GM23338 (cell line): ENCODE measurements around the gene DCST1. TPM values are rescaled to one million over a fixed set of nuclear protein-coding genes. Genes with fewer than 3 reads are reported as not detected.

Experiments used
- ATAC-seq: fragments of 200-7000 bp; cut with Tn5 transposase; 3 replicates; pipeline ENCODE4 v1.9.1; 2020
- DNase-seq: peaks from one replicate; pipeline ENCODE4 v3.0.0-alpha.2; 2015; ENCODE audit warnings: low spot score
- H2AFZ ChIP-seq: fragments of 200-600 bp; sonication (generic); 2 replicates; pipeline ENCODE4 v1.8.0; 2016; ENCODE audit warnings: antibody characterized with exemption, mild to moderate bottlenecking, moderate library complexity
- H3F3A ChIP-seq: fragments of 200-600 bp; sonication (generic); replicated peaks from 2 replicates; pipeline ENCODE4 v1.8.0; 2017; ENCODE audit warnings: antibody characterized with exemption, mixed run types, low read depth
- H3K27ac ChIP-seq: fragments of 200-600 bp; sonication (generic); 2 replicates; pipeline ENCODE4 v1.6.1; 2016; ENCODE audit warnings: low read depth
- H3K27me3 ChIP-seq: fragments of 200-600 bp; sonication (generic); 2 replicates; pipeline ENCODE4 v1.8.0; 2016; ENCODE audit warnings: mild to moderate bottlenecking, mixed run types, moderate library complexity; ENCODE audit not compliant: insufficient read depth
- H3K36me3 ChIP-seq: fragments of 200-600 bp; sonication (generic); 2 replicates; pipeline ENCODE4 v1.8.0; 2016; ENCODE audit warnings: mild to moderate bottlenecking; ENCODE audit not compliant: insufficient read depth
- H3K4me1 ChIP-seq: fragments of 200-600 bp; sonication (generic); 2 replicates; pipeline ENCODE4 v1.8.0; 2016; ENCODE audit warnings: mild to moderate bottlenecking, moderate library complexity; ENCODE audit not compliant: insufficient read depth
- H3K4me2 ChIP-seq: fragments of 200-600 bp; sonication (generic); 2 replicates; pipeline ENCODE4 v1.7.1; 2017; ENCODE audit warnings: mixed run types
- H3K4me3 ChIP-seq: fragments of 200-600 bp; sonication (generic); 2 replicates; pipeline ENCODE4 v1.6.1; 2016; ENCODE audit warnings: mixed run types
- H3K79me2 ChIP-seq: fragments of 200-600 bp; sonication (generic); replicated peaks from 2 replicates; pipeline ENCODE4 v1.8.0; 2017; ENCODE audit warnings: mild to moderate bottlenecking; ENCODE audit not compliant: insufficient read depth
- H3K9me2 ChIP-seq: fragments of 200-600 bp; sonication (generic); 2 replicates; pipeline ENCODE4 v1.8.0; 2017; ENCODE audit not compliant: insufficient read depth
- H4K20me1 ChIP-seq: fragments of 200-600 bp; sonication (generic); replicated peaks from 2 replicates; pipeline ENCODE4 v1.8.0; 2017; ENCODE audit warnings: mild to moderate bottlenecking; ENCODE audit not compliant: insufficient read depth
- H3K27ac Mint-ChIP-seq: 2 replicates; pipeline ENCODE4 v1.8.0; 2020; ENCODE audit warnings: inconsistent platforms, mild to moderate bottlenecking, moderate library complexity, mixed read lengths
- H3K27me3 Mint-ChIP-seq: 3 replicates; pipeline ENCODE4 v1.8.0; 2022; ENCODE audit warnings: low read depth, mild to moderate bottlenecking, moderate library complexity, mixed read lengths, inconsistent platforms; ENCODE audit not compliant: insufficient read depth, poor library complexity
- H3K36me3 Mint-ChIP-seq: 3 replicates; pipeline ENCODE4 v1.8.0; 2021; ENCODE audit warnings: low read depth, mild to moderate bottlenecking, inconsistent platforms, moderate library complexity, mixed read lengths
- H3K4me1 Mint-ChIP-seq: 3 replicates; pipeline ENCODE4 v1.8.0; 2020; ENCODE audit warnings: mild to moderate bottlenecking, inconsistent platforms, mixed read lengths
- H3K4me3 Mint-ChIP-seq: 3 replicates; pipeline ENCODE4 v1.8.0; 2021; ENCODE audit warnings: moderate library complexity, mild to moderate bottlenecking, inconsistent platforms, mixed read lengths
- H3K9me3 Mint-ChIP-seq: 3 replicates; pipeline ENCODE4 v1.8.0; 2020; ENCODE audit warnings: moderate library complexity, mild to moderate bottlenecking, inconsistent platforms, mixed read lengths
- EZH2 ChIP-seq: fragments of 200-600 bp; sonication (generic); IDR thresholded peaks from one replicate; pipeline ENCODE4 v1.8.0; 2017; ENCODE audit warnings: antibody characterized with exemption, mild to moderate bottlenecking, low read depth; ENCODE audit not compliant: unreplicated experiment
- POLR2AphosphoS5 ChIP-seq: IDR thresholded peaks from 2 replicates; pipeline ENCODE4 v1.6.1; 2016; ENCODE audit warnings: antibody characterized with exemption, low read depth
- ZNF331 ChIP-seq: fragments of 250-450 bp; sonication (Bioruptor Pico); IDR thresholded peaks from 2 replicates; pipeline ENCODE4 v1.5.0; 2020; ENCODE audit warnings: low read depth, mild to moderate bottlenecking, moderate library complexity
- polyA plus RNA-seq: library from polyadenylated mRNA; unstranded; fragments of >200 nt; fragmentation: Nextera tagmentation; extraction: Ambion mirVana; gene quantifications from 2 replicates; pipeline ENCODE4 v1.2.1, GENCODE V29; 2016
- total RNA-seq: library from RNA; depleted of rRNA; stranded (reverse); fragments of >200 nt; shearing (Covaris generic); gene quantifications from 2 replicates; pipeline ENCODE4 v1.2.3, GENCODE V29; 2014
- TF ChIP-seq, protein P1 (sequence below): fragments of 250-450 bp; sonication (Bioruptor Pico); IDR thresholded peaks from 2 replicates; pipeline ENCODE4 v1.5.0; 2020; ENCODE audit warnings: mild to moderate bottlenecking, moderate library complexity
- TF ChIP-seq, protein P2 (sequence below): IDR thresholded peaks from one replicate; pipeline ENCODE4 v1.6.1; 2018; ENCODE audit warnings: antibody characterized with exemption; ENCODE audit not compliant: unreplicated experiment

DCST1 gene
- total and polyA plus RNA-seq, 2 experiments from 2014 or later: not detected

DNA sequence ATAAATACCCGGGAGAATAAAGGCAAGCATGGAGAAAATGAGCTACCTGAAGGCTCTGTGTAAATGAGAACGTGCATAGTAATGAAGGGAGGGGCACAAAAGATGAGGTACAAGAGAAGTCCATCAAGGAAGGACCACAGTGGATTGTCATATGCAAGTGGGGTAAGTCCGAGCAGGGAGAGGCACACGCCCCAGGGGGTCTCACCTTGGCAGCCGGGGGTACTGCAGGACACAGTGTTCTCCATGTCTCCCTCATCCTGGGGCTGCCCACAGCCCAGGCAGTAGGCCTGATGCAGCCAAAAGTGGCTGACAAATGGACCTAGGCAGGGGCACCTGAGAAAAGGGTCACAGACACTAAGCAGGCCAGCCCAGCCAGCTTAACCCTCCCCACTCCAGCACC is 10.0 kb upstream of the DCST1 start (continued):
- TF ChIP-seq, protein P1, sequence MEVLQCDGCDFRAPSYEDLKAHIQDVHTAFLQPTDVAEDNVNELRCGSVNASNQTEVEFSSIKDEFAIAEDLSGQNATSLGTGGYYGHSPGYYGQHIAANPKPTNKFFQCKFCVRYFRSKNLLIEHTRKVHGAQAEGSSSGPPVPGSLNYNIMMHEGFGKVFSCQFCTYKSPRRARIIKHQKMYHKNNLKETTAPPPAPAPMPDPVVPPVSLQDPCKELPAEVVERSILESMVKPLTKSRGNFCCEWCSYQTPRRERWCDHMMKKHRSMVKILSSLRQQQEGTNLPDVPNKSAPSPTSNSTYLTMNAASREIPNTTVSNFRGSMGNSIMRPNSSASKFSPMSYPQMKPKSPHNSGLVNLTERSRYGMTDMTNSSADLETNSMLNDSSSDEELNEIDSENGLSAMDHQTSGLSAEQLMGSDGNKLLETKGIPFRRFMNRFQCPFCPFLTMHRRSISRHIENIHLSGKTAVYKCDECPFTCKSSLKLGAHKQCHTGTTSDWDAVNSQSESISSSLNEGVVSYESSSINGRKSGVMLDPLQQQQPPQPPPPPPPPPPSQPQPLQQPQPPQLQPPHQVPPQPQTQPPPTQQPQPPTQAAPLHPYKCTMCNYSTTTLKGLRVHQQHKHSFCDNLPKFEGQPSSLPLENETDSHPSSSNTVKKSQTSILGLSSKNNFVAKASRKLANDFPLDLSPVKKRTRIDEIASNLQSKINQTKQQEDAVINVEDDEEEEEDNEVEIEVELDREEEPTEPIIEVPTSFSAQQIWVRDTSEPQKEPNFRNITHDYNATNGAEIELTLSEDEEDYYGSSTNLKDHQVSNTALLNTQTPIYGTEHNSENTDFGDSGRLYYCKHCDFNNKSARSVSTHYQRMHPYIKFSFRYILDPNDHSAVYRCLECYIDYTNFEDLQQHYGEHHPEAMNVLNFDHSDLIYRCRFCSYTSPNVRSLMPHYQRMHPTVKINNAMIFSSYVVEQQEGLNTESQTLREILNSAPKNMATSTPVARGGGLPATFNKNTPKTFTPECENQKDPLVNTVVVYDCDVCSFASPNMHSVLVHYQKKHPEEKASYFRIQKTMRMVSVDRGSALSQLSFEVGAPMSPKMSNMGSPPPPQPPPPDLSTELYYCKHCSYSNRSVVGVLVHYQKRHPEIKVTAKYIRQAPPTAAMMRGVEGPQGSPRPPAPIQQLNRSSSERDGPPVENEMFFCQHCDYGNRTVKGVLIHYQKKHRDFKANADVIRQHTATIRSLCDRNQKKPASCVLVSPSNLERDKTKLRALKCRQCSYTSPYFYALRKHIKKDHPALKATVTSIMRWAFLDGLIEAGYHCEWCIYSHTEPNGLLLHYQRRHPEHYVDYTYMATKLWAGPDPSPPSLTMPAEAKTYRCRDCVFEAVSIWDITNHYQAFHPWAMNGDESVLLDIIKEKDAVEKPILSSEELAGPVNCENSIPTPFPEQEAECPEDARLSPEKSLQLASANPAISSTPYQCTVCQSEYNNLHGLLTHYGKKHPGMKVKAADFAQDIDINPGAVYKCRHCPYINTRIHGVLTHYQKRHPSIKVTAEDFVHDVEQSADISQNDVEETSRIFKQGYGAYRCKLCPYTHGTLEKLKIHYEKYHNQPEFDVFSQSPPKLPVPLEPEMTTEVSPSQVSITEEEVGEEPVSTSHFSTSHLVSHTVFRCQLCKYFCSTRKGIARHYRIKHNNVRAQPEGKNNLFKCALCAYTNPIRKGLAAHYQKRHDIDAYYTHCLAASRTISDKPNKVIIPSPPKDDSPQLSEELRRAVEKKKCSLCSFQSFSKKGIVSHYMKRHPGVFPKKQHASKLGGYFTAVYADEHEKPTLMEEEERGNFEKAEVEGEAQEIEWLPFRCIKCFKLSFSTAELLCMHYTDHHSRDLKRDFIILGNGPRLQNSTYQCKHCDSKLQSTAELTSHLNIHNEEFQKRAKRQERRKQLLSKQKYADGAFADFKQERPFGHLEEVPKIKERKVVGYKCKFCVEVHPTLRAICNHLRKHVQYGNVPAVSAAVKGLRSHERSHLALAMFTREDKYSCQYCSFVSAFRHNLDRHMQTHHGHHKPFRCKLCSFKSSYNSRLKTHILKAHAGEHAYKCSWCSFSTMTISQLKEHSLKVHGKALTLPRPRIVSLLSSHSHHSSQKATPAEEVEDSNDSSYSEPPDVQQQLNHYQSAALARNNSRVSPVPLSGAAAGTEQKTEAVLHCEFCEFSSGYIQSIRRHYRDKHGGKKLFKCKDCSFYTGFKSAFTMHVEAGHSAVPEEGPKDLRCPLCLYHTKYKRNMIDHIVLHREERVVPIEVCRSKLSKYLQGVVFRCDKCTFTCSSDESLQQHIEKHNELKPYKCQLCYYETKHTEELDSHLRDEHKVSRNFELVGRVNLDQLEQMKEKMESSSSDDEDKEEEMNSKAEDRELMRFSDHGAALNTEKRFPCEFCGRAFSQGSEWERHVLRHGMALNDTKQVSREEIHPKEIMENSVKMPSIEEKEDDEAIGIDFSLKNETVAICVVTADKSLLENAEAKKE (CRISPR knock-in tag): no peak
- no peak for TF ChIP-seq POLR2AphosphoS5
- TF ChIP-seq ZNF331 (CRISPR knock-in tag): no peak
- no peak for TF ChIP-seq EZH2

DNA sequence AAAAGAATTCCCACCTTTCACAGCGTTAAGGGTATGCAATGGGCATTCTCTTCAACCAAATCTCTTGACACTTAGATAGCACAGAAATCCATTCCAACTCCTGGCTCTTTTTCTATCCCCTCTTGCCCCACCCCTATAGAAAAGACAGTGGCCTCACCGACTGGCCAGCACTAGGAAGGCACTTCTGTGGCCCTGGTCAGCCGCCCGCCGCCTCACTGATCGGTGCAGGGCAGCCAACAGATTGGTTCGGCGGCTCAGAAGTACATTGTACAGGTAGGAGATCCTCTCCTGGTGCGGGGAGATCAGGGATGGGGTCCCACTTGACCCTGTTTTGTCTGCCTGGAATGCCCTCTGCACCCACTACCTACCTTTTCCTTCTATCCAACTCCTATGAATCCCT is 9.3 kb upstream of the DCST1 start:
- no peak overlapping the region for H3K4me3 ChIP-seq
- H3K79me2 ChIP-seq: no peaks in the 10 kb centered on the region
- H3K4me1 Mint-ChIP-seq: peaks cover 19% of the 10 kb centered on the region
- DNase-seq: no peak
- H3K9me3 Mint-ChIP-seq: no peaks in the 10 kb centered on the region
- no peaks in the 10 kb centered on the region for H3F3A ChIP-seq
- no peaks in the 10 kb centered on the region; the same call in 1 of the 2 replicates for H3K4me1 ChIP-seq
- no peaks in the 10 kb centered on the region for H3K36me3 ChIP-seq
- H4K20me1 ChIP-seq: no peaks in the 10 kb centered on the region
- TF ChIP-seq, protein P2, sequence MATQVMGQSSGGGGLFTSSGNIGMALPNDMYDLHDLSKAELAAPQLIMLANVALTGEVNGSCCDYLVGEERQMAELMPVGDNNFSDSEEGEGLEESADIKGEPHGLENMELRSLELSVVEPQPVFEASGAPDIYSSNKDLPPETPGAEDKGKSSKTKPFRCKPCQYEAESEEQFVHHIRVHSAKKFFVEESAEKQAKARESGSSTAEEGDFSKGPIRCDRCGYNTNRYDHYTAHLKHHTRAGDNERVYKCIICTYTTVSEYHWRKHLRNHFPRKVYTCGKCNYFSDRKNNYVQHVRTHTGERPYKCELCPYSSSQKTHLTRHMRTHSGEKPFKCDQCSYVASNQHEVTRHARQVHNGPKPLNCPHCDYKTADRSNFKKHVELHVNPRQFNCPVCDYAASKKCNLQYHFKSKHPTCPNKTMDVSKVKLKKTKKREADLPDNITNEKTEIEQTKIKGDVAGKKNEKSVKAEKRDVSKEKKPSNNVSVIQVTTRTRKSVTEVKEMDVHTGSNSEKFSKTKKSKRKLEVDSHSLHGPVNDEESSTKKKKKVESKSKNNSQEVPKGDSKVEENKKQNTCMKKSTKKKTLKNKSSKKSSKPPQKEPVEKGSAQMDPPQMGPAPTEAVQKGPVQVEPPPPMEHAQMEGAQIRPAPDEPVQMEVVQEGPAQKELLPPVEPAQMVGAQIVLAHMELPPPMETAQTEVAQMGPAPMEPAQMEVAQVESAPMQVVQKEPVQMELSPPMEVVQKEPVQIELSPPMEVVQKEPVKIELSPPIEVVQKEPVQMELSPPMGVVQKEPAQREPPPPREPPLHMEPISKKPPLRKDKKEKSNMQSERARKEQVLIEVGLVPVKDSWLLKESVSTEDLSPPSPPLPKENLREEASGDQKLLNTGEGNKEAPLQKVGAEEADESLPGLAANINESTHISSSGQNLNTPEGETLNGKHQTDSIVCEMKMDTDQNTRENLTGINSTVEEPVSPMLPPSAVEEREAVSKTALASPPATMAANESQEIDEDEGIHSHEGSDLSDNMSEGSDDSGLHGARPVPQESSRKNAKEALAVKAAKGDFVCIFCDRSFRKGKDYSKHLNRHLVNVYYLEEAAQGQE: no peak
- H3K36me3 Mint-ChIP-seq: peaks cover 3% of the 10 kb centered on the region; the same call in 2 of the 3 replicates
- no peaks in the 10 kb centered on the region for H3K27me3 ChIP-seq
- no peak for ATAC-seq
- no peak overlapping the region for H3K4me3 Mint-ChIP-seq
- no peak overlapping the region for H3K27ac Mint-ChIP-seq
- no peaks in the 10 kb centered on the region for H3K9me2 ChIP-seq
- no peak overlapping the region for H3K4me2 ChIP-seq
- H3K27me3 Mint-ChIP-seq: peaks cover 25% of the 10 kb centered on the region
- no peak overlapping the region for H3K27ac ChIP-seq
- no peak overlapping the region for H2AFZ ChIP-seq
